HepG2 (cell line): ENCODE measurements around the gene LAG3. TPM values are rescaled to one million over a fixed set of nuclear protein-coding genes. Genes with fewer than 3 reads are reported as not detected.
A peak's percentile ranks its signal among the peaks of the same experiment; 100 is the strongest.

Experiments used
- ARID3A ChIP-seq: IDR thresholded peaks from 2 replicates; pipeline ENCODE4 v1.6.1; 2012; ENCODE audit warnings: low read depth, low read length, improper control_type of control experiment
- BRD4 ChIP-seq: sonication (generic); formaldehyde crosslinking; IDR thresholded peaks from 2 replicates; pipeline ENCODE4 v1.4.0; 2020; ENCODE audit warnings: missing genetic modification reagents
- DMAP1 ChIP-seq: IDR thresholded peaks from 2 replicates; pipeline ENCODE4 v1.6.1; 2016
- GFI1 ChIP-seq: sonication (generic); formaldehyde crosslinking; IDR thresholded peaks from 2 replicates; pipeline ENCODE4 v1.5.0; 2020; ENCODE audit warnings: missing genetic modification reagents, mild to moderate bottlenecking, borderline replicate concordance
- KLF15 ChIP-seq: sonication (generic); formaldehyde crosslinking; IDR thresholded peaks from 2 replicates; pipeline ENCODE4 v1.8.1; 2023; ENCODE audit warnings: borderline replicate concordance, mild to moderate bottlenecking, inconsistent platforms, missing genetic modification reagents, mixed read lengths
- MIER3 ChIP-seq: IDR thresholded peaks from 2 replicates; pipeline ENCODE4 v1.6.1; 2016; ENCODE audit warnings: missing compliant biosample characterization, borderline replicate concordance
- RFXANK ChIP-seq: IDR thresholded peaks from 2 replicates; pipeline ENCODE4 v1.6.1; 2016
- SOX6 ChIP-seq, 2 experiments: fragments of 450-650 bp in 1 of 2; sonication (generic) in 1 of 2; formaldehyde crosslinking in 1 of 2; IDR thresholded peaks; 2 replicates each; pipeline versions ENCODE4 v1.4.0 to v1.6.1; 2017 to 2020; ENCODE audit warnings: antibody characterized with exemption in 1 of 2, mild to moderate bottlenecking in 1 of 2, missing genetic modification reagents in 1 of 2
- TBX2 ChIP-seq: sonication (generic); formaldehyde crosslinking; IDR thresholded peaks from 2 replicates; pipeline ENCODE4 v1.5.0; 2020; ENCODE audit warnings: missing genetic modification reagents, mild to moderate bottlenecking, borderline replicate concordance
- ZMYM2 ChIP-seq: sonication (generic); formaldehyde crosslinking; IDR thresholded peaks from 2 replicates; pipeline ENCODE4 v1.8.0; 2022; ENCODE audit warnings: mild to moderate bottlenecking, missing genetic modification reagents
- ZNF180 ChIP-seq: sonication (generic); formaldehyde crosslinking; IDR thresholded peaks from 2 replicates; pipeline ENCODE4 v1.4.0; 2020; ENCODE audit warnings: low read depth, missing genetic modification reagents, borderline replicate concordance
- ZNF343 ChIP-seq: sonication (generic); formaldehyde crosslinking; IDR thresholded peaks from 2 replicates; pipeline ENCODE4 v1.4.0; 2020; ENCODE audit warnings: mild to moderate bottlenecking, missing genetic modification reagents
- ZSCAN21 ChIP-seq: sonication (generic); formaldehyde crosslinking; IDR thresholded peaks from 2 replicates; pipeline ENCODE4 v1.8.0; 2022; ENCODE audit warnings: mild to moderate bottlenecking, missing genetic modification reagents, moderate library complexity, borderline replicate concordance
- ZSCAN9 ChIP-seq: IDR thresholded peaks from 2 replicates; pipeline ENCODE4 v1.6.1; 2016; ENCODE audit warnings: borderline replicate concordance
- polyA plus RNA-seq, 8 experiments: library from polyadenylated mRNA; depleted of rRNA in 3 of 8; stranded (reverse) in 7 of 8; unstranded in 1 of 8; fragments of >200 nt; fragmentation: Illumina TruSeq in 4 of 8; extraction: Trizol in 4 of 8; gene quantifications; 2 replicates each; pipeline versions ENCODE4 v1.2.1 to v1.2.3, GENCODE V29; 2011 to 2016; ENCODE audit warnings: low read depth in 4 of 8, missing spikeins in 1 of 8, mixed read lengths in 1 of 8; ENCODE audit not compliant: insufficient read depth in 1 of 8
- total RNA-seq, 5 experiments: library from RNA; depleted of rRNA; stranded (reverse); fragments of >200 nt; fragmentation: Illumina TruSeq; extraction: Trizol; gene quantifications; 2 replicates each; pipeline ENCODE4 v1.2.3, GENCODE V29; 2016; ENCODE audit warnings: low read depth in 1 of 5
- TF ChIP-seq, protein P1 (sequence below): sonication (generic); formaldehyde crosslinking; IDR thresholded peaks from 2 replicates; pipeline ENCODE4 v1.4.0; 2020; ENCODE audit warnings: mild to moderate bottlenecking, missing genetic modification reagents
- TF ChIP-seq, protein P2 (sequence below): sonication (generic); formaldehyde crosslinking; IDR thresholded peaks from 2 replicates; pipeline ENCODE4 v1.9.0; 2021; ENCODE audit warnings: missing genetic modification reagents, mild to moderate bottlenecking, borderline replicate concordance
- TF ChIP-seq, protein P3 (sequence below), 2 experiments: sonication (generic) in 1 of 2; formaldehyde crosslinking in 1 of 2; IDR thresholded peaks; 2 replicates each; pipeline versions ENCODE4 v1.4.0 to v1.6.1; 2018 to 2020; ENCODE audit warnings: missing genetic modification reagents in 2 of 2, borderline replicate concordance in 1 of 2, low read depth in 1 of 2, mild to moderate bottlenecking in 1 of 2, missing biosample characterization in 1 of 2

The LAG3 gene
- total and polyA plus RNA-seq, 2 of the 13 experiments (the other 11 are each of a cell fraction or from before 2014, with no cell fraction given), result 0.11 to 0.26 TPM

- TF ChIP-seq, protein P1, sequence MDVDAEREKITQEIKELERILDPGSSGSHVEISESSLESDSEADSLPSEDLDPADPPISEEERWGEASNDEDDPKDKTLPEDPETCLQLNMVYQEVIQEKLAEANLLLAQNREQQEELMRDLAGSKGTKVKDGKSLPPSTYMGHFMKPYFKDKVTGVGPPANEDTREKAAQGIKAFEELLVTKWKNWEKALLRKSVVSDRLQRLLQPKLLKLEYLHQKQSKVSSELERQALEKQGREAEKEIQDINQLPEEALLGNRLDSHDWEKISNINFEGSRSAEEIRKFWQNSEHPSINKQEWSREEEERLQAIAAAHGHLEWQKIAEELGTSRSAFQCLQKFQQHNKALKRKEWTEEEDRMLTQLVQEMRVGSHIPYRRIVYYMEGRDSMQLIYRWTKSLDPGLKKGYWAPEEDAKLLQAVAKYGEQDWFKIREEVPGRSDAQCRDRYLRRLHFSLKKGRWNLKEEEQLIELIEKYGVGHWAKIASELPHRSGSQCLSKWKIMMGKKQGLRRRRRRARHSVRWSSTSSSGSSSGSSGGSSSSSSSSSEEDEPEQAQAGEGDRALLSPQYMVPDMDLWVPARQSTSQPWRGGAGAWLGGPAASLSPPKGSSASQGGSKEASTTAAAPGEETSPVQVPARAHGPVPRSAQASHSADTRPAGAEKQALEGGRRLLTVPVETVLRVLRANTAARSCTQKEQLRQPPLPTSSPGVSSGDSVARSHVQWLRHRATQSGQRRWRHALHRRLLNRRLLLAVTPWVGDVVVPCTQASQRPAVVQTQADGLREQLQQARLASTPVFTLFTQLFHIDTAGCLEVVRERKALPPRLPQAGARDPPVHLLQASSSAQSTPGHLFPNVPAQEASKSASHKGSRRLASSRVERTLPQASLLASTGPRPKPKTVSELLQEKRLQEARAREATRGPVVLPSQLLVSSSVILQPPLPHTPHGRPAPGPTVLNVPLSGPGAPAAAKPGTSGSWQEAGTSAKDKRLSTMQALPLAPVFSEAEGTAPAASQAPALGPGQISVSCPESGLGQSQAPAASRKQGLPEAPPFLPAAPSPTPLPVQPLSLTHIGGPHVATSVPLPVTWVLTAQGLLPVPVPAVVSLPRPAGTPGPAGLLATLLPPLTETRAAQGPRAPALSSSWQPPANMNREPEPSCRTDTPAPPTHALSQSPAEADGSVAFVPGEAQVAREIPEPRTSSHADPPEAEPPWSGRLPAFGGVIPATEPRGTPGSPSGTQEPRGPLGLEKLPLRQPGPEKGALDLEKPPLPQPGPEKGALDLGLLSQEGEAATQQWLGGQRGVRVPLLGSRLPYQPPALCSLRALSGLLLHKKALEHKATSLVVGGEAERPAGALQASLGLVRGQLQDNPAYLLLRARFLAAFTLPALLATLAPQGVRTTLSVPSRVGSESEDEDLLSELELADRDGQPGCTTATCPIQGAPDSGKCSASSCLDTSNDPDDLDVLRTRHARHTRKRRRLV, result 0 out of 2 replicates have a peak, but pooled peaks have one; percentile 38
- TF ChIP-seq, protein P2, sequence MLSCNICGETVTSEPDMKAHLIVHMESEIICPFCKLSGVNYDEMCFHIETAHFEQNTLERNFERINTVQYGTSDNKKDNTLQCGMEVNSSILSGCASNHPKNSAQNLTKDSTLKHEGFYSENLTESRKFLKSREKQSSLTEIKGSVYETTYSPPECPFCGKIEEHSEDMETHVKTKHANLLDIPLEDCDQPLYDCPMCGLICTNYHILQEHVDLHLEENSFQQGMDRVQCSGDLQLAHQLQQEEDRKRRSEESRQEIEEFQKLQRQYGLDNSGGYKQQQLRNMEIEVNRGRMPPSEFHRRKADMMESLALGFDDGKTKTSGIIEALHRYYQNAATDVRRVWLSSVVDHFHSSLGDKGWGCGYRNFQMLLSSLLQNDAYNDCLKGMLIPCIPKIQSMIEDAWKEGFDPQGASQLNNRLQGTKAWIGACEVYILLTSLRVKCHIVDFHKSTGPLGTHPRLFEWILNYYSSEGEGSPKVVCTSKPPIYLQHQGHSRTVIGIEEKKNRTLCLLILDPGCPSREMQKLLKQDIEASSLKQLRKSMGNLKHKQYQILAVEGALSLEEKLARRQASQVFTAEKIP (CRISPR knock-in tag), result no peak
- no peak for TF ChIP-seq ZNF180 (CRISPR knock-in tag)
- 0 out of 2 replicates have a peak, but pooled peaks have one; percentile 48 for TF ChIP-seq ZSCAN9 (CRISPR knock-in tag)
- no peak for TF ChIP-seq BRD4 (CRISPR knock-in tag)
- no peak for TF ChIP-seq SOX6 (IDR thresholded peaks at IDR 0.05)
- peak; percentile 76 for TF ChIP-seq SOX6 (CRISPR knock-in tag; IDR thresholded peaks at IDR 0.05)
- TF ChIP-seq TBX2 (CRISPR knock-in tag), result peak; percentile 57
- no peak for TF ChIP-seq ARID3A
- no peak for TF ChIP-seq KLF15 (CRISPR knock-in tag)
- no peak for TF ChIP-seq ZMYM2
- TF ChIP-seq DMAP1, result no peak
- TF ChIP-seq, protein P3, sequence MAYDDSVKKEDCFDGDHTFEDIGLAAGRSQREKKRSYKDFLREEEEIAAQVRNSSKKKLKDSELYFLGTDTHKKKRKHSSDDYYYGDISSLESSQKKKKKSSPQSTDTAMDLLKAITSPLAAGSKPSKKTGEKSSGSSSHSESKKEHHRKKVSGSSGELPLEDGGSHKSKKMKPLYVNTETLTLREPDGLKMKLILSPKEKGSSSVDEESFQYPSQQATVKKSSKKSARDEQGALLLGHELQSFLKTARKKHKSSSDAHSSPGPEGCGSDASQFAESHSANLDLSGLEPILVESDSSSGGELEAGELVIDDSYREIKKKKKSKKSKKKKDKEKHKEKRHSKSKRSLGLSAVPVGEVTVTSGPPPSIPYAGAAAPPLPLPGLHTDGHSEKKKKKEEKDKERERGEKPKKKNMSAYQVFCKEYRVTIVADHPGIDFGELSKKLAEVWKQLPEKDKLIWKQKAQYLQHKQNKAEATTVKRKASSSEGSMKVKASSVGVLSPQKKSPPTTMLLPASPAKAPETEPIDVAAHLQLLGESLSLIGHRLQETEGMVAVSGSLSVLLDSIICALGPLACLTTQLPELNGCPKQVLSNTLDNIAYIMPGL (CRISPR knock-in tag; IDR thresholded peaks at IDR 0.05; ENCODE audit: borderline replicate concordance in 1 of 2, low read depth in 1 of 2), result peak in 1 of 2 experiments; percentile 56; a peak in 1 of 4 replicates
- TF ChIP-seq MIER3 (CRISPR knock-in tag), result peak; percentile 57; the same call in 1 of the 2 replicates
- peak; percentile 84 for TF ChIP-seq GFI1 (CRISPR knock-in tag)
- 0 out of 2 replicates have a peak, but pooled peaks have one; percentile 56 for TF ChIP-seq ZSCAN21
- no peak for TF ChIP-seq ZNF343 (CRISPR knock-in tag)
- TF ChIP-seq RFXANK, result 0 out of 2 replicates have a peak, but pooled peaks have one; percentile 51
These were observed 3.2 kb downstream of the LAG3 start (continued) for GRCh38 chr12:6775185-6776174.
